Right lobe of liver (tissue), 6 donors: ENCODE results near the gene PRKD2. TPM values are rescaled to one million over a fixed set of nuclear protein-coding genes. Genes with fewer than 3 reads are reported as not detected.

Source experiments
- ATAC-seq, 4 donors: fragments of 200-7000 bp; cut with Tn5 transposase; one replicate each; pipeline ENCODE4 v1.9.1; 2020; ENCODE audit warnings: mild to moderate bottlenecking in 4 of 4, moderate library complexity in 4 of 4
- DNase-seq, 3 donors: peaks; one replicate each; pipeline ENCODE4 v3.0.0-alpha.2; 2020
- H3K27ac ChIP-seq, 3 donors: fragments of 200-600 bp; one replicate each; pipeline ENCODE4 v1.8.0; 2022
- H3K27me3 ChIP-seq, 2 donors: fragments of 200-600 bp; one replicate each; pipeline ENCODE4 v1.8.0; 2022
- H3K36me3 ChIP-seq, 4 donors: fragments of 200-600 bp; sonication (generic) in 1 of 4; one replicate each; pipeline versions ENCODE4 v1.5.1 to v1.8.0; 2017 to 2022; ENCODE audit warnings: control low read depth in 1 of 4
- H3K4me1 ChIP-seq, 4 donors: fragments of 200-600 bp; sonication (generic) in 1 of 4; one replicate each; pipeline versions ENCODE4 v1.5.1 to v1.8.0; 2017 to 2022; ENCODE audit warnings: control low read depth in 1 of 4
- H3K4me3 ChIP-seq, 3 donors: fragments of 200-600 bp; one replicate each; pipeline ENCODE4 v1.8.0; 2022
- H3K9me3 ChIP-seq, 4 donors: fragments of 200-600 bp; sonication (generic) in 1 of 4; one replicate each; pipeline versions ENCODE4 v1.5.1 to v1.8.0; 2017 to 2022; ENCODE audit warnings: control low read depth in 1 of 4
- CTCF ChIP-seq, 4 donors: fragments of 200-600 bp in 3 of 4; fragments of 450-650 bp in 1 of 4; IDR thresholded peaks; one replicate each; pipeline versions ENCODE4 v1.5.1 to v1.8.0; 2016 to 2022; ENCODE audit warnings: antibody characterized with exemption in 4 of 4, mild to moderate bottlenecking in 2 of 4
- POLR2A ChIP-seq: fragments of 450-650 bp; IDR thresholded peaks from one replicate; pipeline ENCODE4 v1.6.1; 2017; ENCODE audit warnings: antibody characterized with exemption, mild to moderate bottlenecking
- WGBS: methylation state at CpG from one replicate; pipeline ENCODE4 v1.1.6; 2018; ENCODE audit warnings: low coverage, low lambda C conversion rate; ENCODE audit not compliant: insufficient coverage; ENCODE audit errors: missing lambda C conversion rate; 5-methylcytosine and 5-hydroxymethylcytosine counted together
- intact Hi-C, 2 donors: fragments of 100-400 bp; cut with DNase I; formaldehyde crosslinking; loops; one replicate each; pipeline versions ENCODE4 v1.11.2 to v1.14.1; 2022
- microRNA counts: library from miRNA; unstranded; fragments of <30 nt; microRNA quantifications from one replicate; lab custom pipeline; 2016
- microRNA-seq, 2 donors: library from miRNA; unstranded; fragments of <30 nt; microRNA quantifications; one replicate each; pipeline ENCODE4, GENCODE V29; 2019 to 2020
- small RNA-seq, 2 experiments: library from RNA; depleted of rRNA; stranded (forward); fragments of <200 nt; gene quantifications; one replicate each; pipeline ENCODE3, GENCODE V24; 2016
- total RNA-seq, 6 experiments: library from RNA; depleted of rRNA in 2 of 6; stranded (reverse); fragments of >200 nt in 2 of 6; fragmentation: NEBNext Ultra II Directional in 3 of 6; extraction: Animal tissue kit (Norgen Biotek cat#: 25700) in 3 of 6; gene quantifications; one replicate each; pipeline versions ENCODE4 v1.1.0 to v1.2.4, GENCODE V29; 2016 to 2023
- donor health status: DM: no; HTN: yes; CAD: no.
- donor health status: DM: no; HTN: no; CAD: no.
- donor health status: DM: no; HTN: no; CAD: no.
- donor health status: DM: no; HTN: yes; CAD: no.
- donor health status: DM: no; HTN: yes; CAD: no.

The PRKD2 gene
- total RNA-seq, 6 experiments from 2014 or later: 15.1 to 20.2 (median 16.9) TPM

- 23% methylated on average over 13 of the region's 13 CpGs for WGBS
- TF ChIP-seq CTCF (IDR thresholded peaks at IDR 0.05) (no peak), POLR2A (peak; percentile 23)
- no peaks in the 10 kb centered on the region for H3K27me3 ChIP-seq
- H3K4me1 ChIP-seq: no peaks in the 10 kb centered on the region
- intact Hi-C loops: no loop called here
- peak; percentile 19 to 38 (median 28) for ATAC-seq
- peak within 1 kb of the TSS; percentile 15 to 70 (median 47) for H3K27ac ChIP-seq
- DNase-seq: no peak
- H3K9me3 ChIP-seq: no peaks in the 10 kb centered on the region
- no peaks in the 10 kb centered on the region for H3K36me3 ChIP-seq
- H3K4me3 ChIP-seq: peak within 1 kb of the TSS; percentile 25 to 32 (median 28)
Observed at GRCh38 chr19:46624958-46625661, 91.8 kb downstream of the PRKD2 start, which contains the start of gene PTGIR. TSS of gene PTGIR (minus strand) at chr19:46625089. CDS start at chr19:46624225, 864 bp downstream.

MicroRNAs within 50 kb of the gene (microRNA counts, 767-probe panel; counts per million panel counts)
- 237 counts per million for microRNA hsa-miR-320e (lab: Ali Mortazavi, UCI)

Small RNA genes within 50 kb of the gene (microRNA-seq; reads per million reads assigned to microRNA genes)
- 2.9 to 3.9 reads per million in 2 donors for gene MIR320E

Small RNA genes within 50 kb of the gene (small RNA-seq; reads per million reads assigned to genes)
- gene MIR320E (0 reads per million in 2 experiments), gene RF00019 (0 reads per million in 2 experiments), gene RN7SL364P (0 reads per million in 2 experiments)

Other genes starting within 250 kb of the PRKD2 start
- gene PNMA8A, start 245.6 kb downstream of the PRKD2 start, total RNA-seq: under 1 TPM in 4 of 6 experiments, not detected in 2; 0.06 to 0.26 (median 0.23) TPM
- gene PNMA8B, start 221.2 kb downstream of the PRKD2 start, total RNA-seq: under 1 TPM; 0.20 to 0.55 (median 0.33) TPM
- 100 to 1,000 TPM in 1 of 6 experiments, 10 to 100 TPM in 5; 83.8 to 119 (median 92.2) TPM for gene CALM3, start 115.8 kb downstream of the PRKD2 start, total RNA-seq
- 1 to 10 TPM; 2.4 to 4.1 (median 3.0) TPM for gene PTGIR, start 92.0 kb downstream of the PRKD2 start, total RNA-seq
- gene GNG8, start 80.9 kb downstream of the PRKD2 start, total RNA-seq: not detected
- gene DACT3, start 55.9 kb downstream of the PRKD2 start, total RNA-seq: 1 to 10 TPM in 3 of 6 experiments, under 1 TPM in 3; 0.46 to 1.6 (median 0.93) TPM
- 1 to 10 TPM; 5.8 to 9.5 (median 7.4) TPM for gene FKRP, start 28.9 kb upstream of the PRKD2 start, total RNA-seq
- gene STRN4, start 29.3 kb upstream of the PRKD2 start, total RNA-seq: 10 to 100 TPM; 16.9 to 28.1 (median 23.7) TPM
- gene SLC1A5, start 71.5 kb upstream of the PRKD2 start, total RNA-seq: 1 to 10 TPM; 1.8 to 8.0 (median 4.4) TPM
- 10 to 100 TPM; 67.2 to 82.6 (median 73.6) TPM for gene AP2S1, start 133.7 kb upstream of the PRKD2 start, total RNA-seq
- 10 to 100 TPM; 33.5 to 54.4 (median 47.8) TPM for gene ARHGAP35, start 143.9 kb upstream of the PRKD2 start, total RNA-seq